Measurements from ENCODE around the gene CALML6.
"Not testable (repeated sequence)": the region's sequence is repeated elsewhere in the genome, so short reads cannot be mapped to it uniquely, and the experiment has no call there.

Gene CALML6

GRCh38 chr1:1877865-1878436 lies 37.1 kb upstream of the CALML6 start:
- no peaks in the 10 kb centered on the region; the same call in 1 of the 2 replicates for H3K9me3 ChIP-seq (ENCODE audit: low read depth, low read length)
- no peak overlapping the region for H3K4me3 ChIP-seq
- no peak overlapping the region for H3K27ac ChIP-seq
- TF ChIP-seq FOXP2 (optimal IDR thresholded peaks at IDR 0.05; ENCODE audit: control extremely low read depth, extremely low read length, insufficient read depth) = no peak
- no peak for TF ChIP-seq EZH2 (IDR thresholded peaks at IDR 0.05)
- no peak for TF ChIP-seq POLR2AphosphoS5 (IDR thresholded peaks at IDR 0.05; ENCODE audit: borderline replicate concordance, low read depth, low read length)
- no peak overlapping the region for H3K9ac ChIP-seq (ENCODE audit: insufficient read length)
- no peak for DNase-seq (ENCODE audit: low read depth, low spot score)
- H3K36me3 ChIP-seq (ENCODE audit: insufficient read depth, low read length) = peaks cover 74% of the 10 kb centered on the region

- H3K27ac ChIP-seq = no peak overlapping the region
- H3K9me3 ChIP-seq (ENCODE audit: low read depth, low read length) = no peaks in the 10 kb centered on the region; the same call in 1 of the 2 replicates
- peaks cover 63% of the 10 kb centered on the region for H3K36me3 ChIP-seq (ENCODE audit: insufficient read depth, low read length)
- TF ChIP-seq FOXP2 (optimal IDR thresholded peaks at IDR 0.05; ENCODE audit: control extremely low read depth, extremely low read length, insufficient read depth) = no peak
- TF ChIP-seq POLR2AphosphoS5 (IDR thresholded peaks at IDR 0.05; ENCODE audit: borderline replicate concordance, low read depth, low read length) = no peak
- TF ChIP-seq EZH2 (IDR thresholded peaks at IDR 0.05) = no peak
- no peak for DNase-seq (ENCODE audit: low read depth, low spot score)
- H3K9ac ChIP-seq (ENCODE audit: insufficient read length) = no peak overlapping the region
- H3K4me3 ChIP-seq = no peak overlapping the region
Measured at GRCh38 chr1:1879942-1880341, 35.1 kb upstream of the CALML6 start.

GRCh38 chr1:1880617-1881312 lies 34.3 kb upstream of the CALML6 start:
- 0 out of 2 replicates have a peak overlapping the region, but pooled peaks have one; percentile 13 for H3K27ac ChIP-seq
- TF ChIP-seq POLR2AphosphoS5 (IDR thresholded peaks at IDR 0.05; ENCODE audit: borderline replicate concordance, low read depth, low read length) (no peak), FOXP2 (optimal IDR thresholded peaks at IDR 0.05; ENCODE audit: control extremely low read depth, extremely low read length, insufficient read depth) (no peak), EZH2 (IDR thresholded peaks at IDR 0.05) (no peak)
- H3K4me3 ChIP-seq = no peak overlapping the region
- no peak overlapping the region for H3K9ac ChIP-seq (ENCODE audit: insufficient read length)
- H3K9me3 ChIP-seq (ENCODE audit: low read depth, low read length) = no peaks in the 10 kb centered on the region
- DNase-seq (ENCODE audit: low read depth, low spot score) = no peak
- H3K36me3 ChIP-seq (ENCODE audit: insufficient read depth, low read length) = peaks cover 54% of the 10 kb centered on the region

GRCh38 chr1:1881727-1882126 lies 33.3 kb upstream of the CALML6 start:
- Histone ChIP-seq H3K36me3 (ENCODE audit: insufficient read depth, low read length) (peaks cover 49% of the 10 kb centered on the region), H3K27ac (no peak overlapping the region), H3K9me3 (ENCODE audit: low read depth, low read length) (no peaks in the 10 kb centered on the region), H3K4me3 (no peak overlapping the region), H3K9ac (ENCODE audit: insufficient read length) (no peak overlapping the region)
- no peak for DNase-seq (ENCODE audit: low read depth, low spot score)
- TF ChIP-seq FOXP2 (optimal IDR thresholded peaks at IDR 0.05; ENCODE audit: control extremely low read depth, extremely low read length, insufficient read depth) (no peak), POLR2AphosphoS5 (IDR thresholded peaks at IDR 0.05; ENCODE audit: borderline replicate concordance, low read depth, low read length) (no peak), EZH2 (IDR thresholded peaks at IDR 0.05) (no peak)

- no peak for DNase-seq (ENCODE audit: low read depth, low spot score)
- TF ChIP-seq POLR2AphosphoS5 (IDR thresholded peaks at IDR 0.05; ENCODE audit: borderline replicate concordance, low read depth, low read length) (no peak), FOXP2 (optimal IDR thresholded peaks at IDR 0.05; ENCODE audit: control extremely low read depth, extremely low read length, insufficient read depth) (no peak), EZH2 (IDR thresholded peaks at IDR 0.05) (no peak)
Measured at GRCh38 chr1:1883092-1883873, 31.8 kb upstream of the CALML6 start.

GRCh38 chr1:1883890-1884289 lies 31.2 kb upstream of the CALML6 start:
- not testable (repeated sequence) for DNase-seq (ENCODE audit: low read depth, low spot score); H3K9ac ChIP-seq (ENCODE audit: insufficient read length); H3K9me3 ChIP-seq (ENCODE audit: low read depth, low read length); H3K4me3 ChIP-seq
- H3K36me3 ChIP-seq (ENCODE audit: insufficient read depth, low read length) = peaks cover 44% of the 10 kb centered on the region
- H3K27ac ChIP-seq = peak overlapping the region; percentile 37; the same call in 1 of the 2 replicates

More at GRCh38 chr1:1883092-1883873, 31.8 kb upstream of the CALML6 start:
- peaks cover 47% of the 10 kb centered on the region for H3K36me3 ChIP-seq (ENCODE audit: insufficient read depth, low read length)
- no peak overlapping the region for H3K9ac ChIP-seq (ENCODE audit: insufficient read length)
- no peak overlapping the region for H3K4me3 ChIP-seq
- H3K9me3 ChIP-seq (ENCODE audit: low read depth, low read length) = no peaks in the 10 kb centered on the region
- peak overlapping the region; percentile 37; the same call in 1 of the 2 replicates for H3K27ac ChIP-seq

- TF ChIP-seq FOXP2 (optimal IDR thresholded peaks at IDR 0.05; ENCODE audit: control extremely low read depth, extremely low read length, insufficient read depth) = no peak
- no peak for TF ChIP-seq POLR2AphosphoS5 (IDR thresholded peaks at IDR 0.05; ENCODE audit: borderline replicate concordance, low read depth, low read length)
- no peak for TF ChIP-seq EZH2 (IDR thresholded peaks at IDR 0.05)
- Histone ChIP-seq H3K36me3 (ENCODE audit: insufficient read depth, low read length) (peaks cover 22% of the 10 kb centered on the region), H3K9me3 (ENCODE audit: low read depth, low read length) (no peaks in the 10 kb centered on the region), H3K27ac (peak overlapping the region; percentile 92), H3K9ac (ENCODE audit: insufficient read length) (peak overlapping the region; percentile 92), H3K4me3 (peak overlapping the region; percentile 90)
- no peak for DNase-seq (ENCODE audit: low read depth, low spot score)
Measured at GRCh38 chr1:1889090-1889750, 25.8 kb upstream of the CALML6 start.

Measured in SK-N-MC (cell line).